Measurements from ENCODE around the gene TAF6.

TAF6 gene

GRCh38 chr7:100064162-100064561 lies 55.0 kb downstream of the TAF6 start:
- no peak for DNase-seq (ENCODE audit: low read depth in 1 of 2, low spot score in 1 of 2)

GRCh38 chr7:100063376-100063775 lies 55.8 kb downstream of the TAF6 start:
- DNase-seq (ENCODE audit: low read depth in 1 of 2, low spot score in 1 of 2) = no peak
- no peaks in the 10 kb centered on the region for H3K27me3 ChIP-seq (ENCODE audit: insufficient read depth, poor library complexity, severe bottlenecking)
- H3K27ac ChIP-seq (replicated peaks) = no peak overlapping the region
- no peak for TF ChIP-seq POLR2AphosphoS5 (IDR thresholded peaks at IDR 0.05; ENCODE audit: low read depth)
- no peak for TF ChIP-seq REST (IDR thresholded peaks at IDR 0.05; ENCODE audit: insufficient replicate concordance, low read depth)
- no peak for TF ChIP-seq CTCF (IDR thresholded peaks at IDR 0.05; ENCODE audit: insufficient read depth, low read length)
- TF ChIP-seq GABPA (IDR thresholded peaks at IDR 0.05; ENCODE audit: low read depth) = no peak
- no peak for TF ChIP-seq SPI1 (IDR thresholded peaks at IDR 0.05; ENCODE audit: borderline replicate concordance, low read depth)
- H3K4me3 ChIP-seq (replicated peaks; ENCODE audit: insufficient read depth, low read length) = no peak overlapping the region

More at GRCh38 chr7:100064162-100064561, 55.0 kb downstream of the TAF6 start:
- H3K4me3 ChIP-seq (replicated peaks; ENCODE audit: insufficient read depth, low read length) = no peak overlapping the region
- H3K27ac ChIP-seq (replicated peaks) = no peak overlapping the region
- H3K27me3 ChIP-seq (ENCODE audit: insufficient read depth, poor library complexity, severe bottlenecking) = no peaks in the 10 kb centered on the region
- TF ChIP-seq POLR2AphosphoS5 (IDR thresholded peaks at IDR 0.05; ENCODE audit: low read depth) (no peak), SPI1 (IDR thresholded peaks at IDR 0.05; ENCODE audit: borderline replicate concordance, low read depth) (no peak), REST (IDR thresholded peaks at IDR 0.05; ENCODE audit: insufficient replicate concordance, low read depth) (no peak), GABPA (IDR thresholded peaks at IDR 0.05; ENCODE audit: low read depth) (no peak), CTCF (IDR thresholded peaks at IDR 0.05; ENCODE audit: insufficient read depth, low read length) (no peak)

- Histone ChIP-seq H3K27ac (replicated peaks) (no peak overlapping the region), H3K27me3 (ENCODE audit: insufficient read depth, poor library complexity, severe bottlenecking) (no peaks in the 10 kb centered on the region), H3K4me3 (replicated peaks; ENCODE audit: insufficient read depth, low read length) (no peak overlapping the region)
- no peak for DNase-seq (ENCODE audit: low read depth in 1 of 2, low spot score in 1 of 2)
- TF ChIP-seq GABPA (IDR thresholded peaks at IDR 0.05; ENCODE audit: low read depth) (no peak), SPI1 (IDR thresholded peaks at IDR 0.05; ENCODE audit: borderline replicate concordance, low read depth) (no peak), REST (IDR thresholded peaks at IDR 0.05; ENCODE audit: insufficient replicate concordance, low read depth) (no peak), POLR2AphosphoS5 (IDR thresholded peaks at IDR 0.05; ENCODE audit: low read depth) (no peak), CTCF (IDR thresholded peaks at IDR 0.05; ENCODE audit: insufficient read depth, low read length) (no peak)
Observed at GRCh38 chr7:100061518-100062193, 57.5 kb downstream of the TAF6 start.

Data from HL-60 (cell line).